GM23338 (cell line): ENCODE measurements around the gene MEF2D.

ENCODE experiments used
- CREB1 ChIP-seq: fragments of 250-450 bp; sonication (Bioruptor Pico); IDR thresholded peaks from 2 replicates; pipeline ENCODE4 v1.5.0; 2020; ENCODE audit warnings: low read depth, mild to moderate bottlenecking, moderate library complexity
- CTCF ChIP-seq, 2 experiments: fragments of 200-600 bp in 1 of 2; sonication (generic) in 1 of 2; conservative IDR thresholded peaks; 2 replicates each; pipeline versions ENCODE4 v1.5.1 to v1.6.1; 2016 to 2017; ENCODE audit warnings: antibody characterized with exemption in 2 of 2, low read depth in 2 of 2, mild to moderate bottlenecking in 2 of 2, moderate library complexity in 1 of 2
- REST ChIP-seq: IDR thresholded peaks from one replicate; pipeline ENCODE4 v1.6.1; 2018; ENCODE audit warnings: antibody characterized with exemption; ENCODE audit not compliant: unreplicated experiment

GRCh38 chr1:156428746-156429288 is 71.8 kb downstream of the MEF2D start:
- TF ChIP-seq CTCF (conservative IDR thresholded peaks at IDR 0.05; ENCODE audit: low read depth in 2 of 2), result no peak
- no peak for TF ChIP-seq REST
- TF ChIP-seq CREB1 (CRISPR knock-in tag), result no peak
